Measurements from ENCODE around the gene COL18A1.
"Not testable (repeated sequence)": the region's sequence is repeated elsewhere in the genome, so short reads cannot be mapped to it uniquely, and the experiment has no call there.

Gene COL18A1

DNA sequence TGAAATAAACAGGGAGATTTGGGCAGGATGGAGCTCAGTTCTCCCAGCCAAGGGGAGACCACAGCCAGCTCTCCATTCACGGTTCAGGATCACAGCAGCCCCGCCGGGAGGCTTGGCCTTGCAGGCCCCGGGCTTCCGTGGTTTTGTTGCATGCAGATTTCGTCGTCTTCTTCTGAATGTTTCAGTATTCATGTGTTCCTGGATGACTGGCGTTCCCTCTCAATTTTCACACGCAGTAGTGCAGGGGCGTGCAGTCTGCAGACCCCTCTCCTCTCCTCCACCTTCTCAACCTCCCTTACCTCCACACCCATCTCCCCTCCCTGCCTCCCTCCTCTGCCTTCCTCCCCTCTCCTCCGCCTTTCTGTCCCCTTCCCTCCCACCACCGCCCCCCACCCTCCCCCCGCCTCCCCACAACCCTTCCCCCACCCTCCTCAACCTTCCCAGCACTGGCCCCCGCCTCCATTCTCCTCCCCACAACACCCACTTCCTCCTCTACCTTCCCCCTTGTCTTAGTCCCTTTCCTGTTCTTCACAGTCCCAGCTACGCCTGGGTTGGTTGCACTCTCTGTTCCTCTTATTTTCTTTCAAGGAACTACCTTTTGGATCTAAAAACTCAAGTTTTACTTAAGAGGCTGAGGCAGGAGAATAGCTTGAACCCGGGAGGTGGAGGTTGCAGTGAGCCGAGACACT, 145.7 kb downstream of the COL18A1 start:
- DNase-seq: peak; percentile 85

DNA sequence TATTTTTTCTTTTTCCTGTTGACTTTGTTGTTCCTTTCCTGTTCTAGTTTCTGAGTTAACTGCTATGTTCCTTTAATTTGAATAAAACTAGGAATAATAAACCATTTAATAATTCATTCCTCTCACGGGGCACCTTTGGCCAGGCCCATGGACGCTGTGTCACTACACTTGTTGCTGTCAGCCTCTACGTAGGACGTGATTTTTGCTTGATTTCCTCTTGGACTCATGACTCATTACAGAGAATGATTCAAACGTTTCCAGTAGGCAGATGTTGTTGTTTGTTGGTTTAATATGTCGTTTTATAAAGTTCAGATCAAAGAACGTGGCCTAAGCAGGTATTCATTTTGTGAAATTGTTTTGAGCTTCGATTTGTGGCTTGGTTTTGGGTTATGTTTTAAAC, 146.4 kb downstream of the COL18A1 start:
- peak; percentile 90 for DNase-seq

- no peak for DNase-seq
Measured at GRCh38 chr21:45551783-45552695, 147.1 kb downstream of the COL18A1 start.

- no peak for DNase-seq
Measured at GRCh38 chr21:45552696-45553391, 147.9 kb downstream of the COL18A1 start.

GRCh38 chr21:45554477-45555175, 149.7 kb downstream of the COL18A1 start:
- DNase-seq: peak; percentile 92

DNA sequence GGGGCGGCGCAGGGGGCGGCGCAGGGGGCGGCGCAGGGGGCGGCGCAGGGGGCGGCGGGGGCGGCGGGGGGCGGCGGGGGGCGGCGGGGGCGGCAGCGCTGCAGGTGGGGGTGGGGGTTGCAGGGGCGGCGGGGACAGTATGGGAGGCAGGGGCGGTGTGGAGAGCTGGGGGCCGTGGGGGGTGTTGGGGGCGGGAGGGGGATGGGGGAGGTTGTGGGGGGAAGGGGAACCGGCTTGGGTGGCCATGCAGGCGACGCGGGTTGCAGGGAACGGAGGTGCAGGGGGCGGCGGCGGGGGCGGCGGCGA, 150.2 kb downstream of the COL18A1 start:
- DNase-seq: no peak

DNA sequence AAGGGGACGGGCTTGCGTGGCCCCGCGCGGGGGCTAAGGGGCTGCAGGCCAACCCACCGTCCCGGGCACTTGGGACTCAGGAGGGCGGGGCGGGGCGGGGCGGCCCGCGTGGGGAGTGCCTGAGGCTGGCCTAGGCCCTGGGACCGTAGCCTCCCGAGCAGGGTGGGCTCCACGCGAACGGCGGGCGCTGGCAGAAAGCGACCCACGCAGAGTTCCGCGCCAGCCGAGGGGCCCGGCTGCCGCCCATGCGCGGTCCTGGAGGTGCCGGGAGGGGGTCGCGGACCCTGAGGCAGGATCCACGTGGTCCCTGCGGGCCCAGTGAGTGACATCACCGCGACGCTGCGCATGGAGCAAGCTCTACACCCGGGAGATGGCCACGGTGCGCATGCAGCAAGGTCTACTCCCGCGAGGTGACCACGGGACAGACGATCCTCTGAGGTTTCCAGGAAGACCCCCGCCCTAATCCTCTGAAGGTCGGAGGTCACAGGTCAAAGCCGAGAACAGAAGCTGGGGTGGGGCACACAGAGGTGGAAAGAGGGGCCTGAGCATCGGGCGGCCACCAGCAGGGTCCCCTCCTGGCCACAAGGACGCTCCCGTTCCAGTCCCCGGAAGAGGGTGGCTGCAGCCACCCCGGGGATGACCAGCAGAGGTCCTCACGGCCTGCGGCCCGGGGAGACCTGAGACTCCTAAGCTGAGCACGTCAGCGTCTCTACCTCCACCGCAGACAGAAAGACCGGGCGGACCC, 150.8 kb downstream of the COL18A1 start:
- DNase-seq: peak; percentile 74

DNA sequence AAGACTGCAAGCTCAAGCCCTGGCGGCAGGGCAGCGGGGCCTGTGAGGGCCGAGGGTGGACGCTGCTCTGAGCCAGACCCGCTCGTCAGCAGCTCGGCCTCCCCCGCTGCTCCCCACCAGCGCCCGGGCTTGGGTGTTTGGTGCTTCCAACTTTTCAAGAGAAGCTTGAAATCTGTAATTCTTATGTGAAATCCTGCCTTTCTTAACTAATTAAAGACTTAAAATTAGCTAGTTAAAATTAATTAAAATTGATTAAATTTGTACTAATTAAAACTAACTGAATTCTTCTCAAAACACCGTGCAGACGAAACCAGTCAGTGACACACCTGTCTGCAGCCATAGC, 151.3 kb downstream of the COL18A1 start:
- DNase-seq: no peak

- DNase-seq: no peak
Measured at GRCh38 chr21:45556645-45557615, 152.0 kb downstream of the COL18A1 start.

DNA sequence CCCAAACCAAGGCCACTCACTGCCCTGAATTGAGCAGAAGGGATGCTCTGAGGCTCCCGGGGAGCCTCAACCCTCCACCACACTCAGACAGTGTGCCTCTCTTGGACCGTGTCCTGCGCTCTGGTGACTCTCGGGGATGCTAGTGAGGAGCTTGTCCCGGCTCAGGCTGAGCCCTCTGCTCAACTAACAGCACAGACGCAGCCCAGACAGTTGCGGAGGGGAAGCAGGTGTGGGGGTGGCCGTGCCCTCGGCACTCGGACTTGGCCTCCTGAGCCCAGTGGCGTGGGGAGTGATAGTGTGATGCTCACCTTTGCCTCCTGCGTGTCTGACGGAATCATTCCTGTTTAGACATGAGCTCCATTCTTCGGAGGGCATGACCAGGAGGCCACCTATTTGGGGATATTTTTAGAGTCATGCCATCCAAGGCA, 152.7 kb downstream of the COL18A1 start:
- DNase-seq: no peak

GRCh38 chr21:45558044-45558721, 153.2 kb downstream of the COL18A1 start:
- no peak for DNase-seq

- no peak for DNase-seq
Measured at GRCh38 chr21:45559216-45560105, 154.5 kb downstream of the COL18A1 start.

- no peak for DNase-seq
Measured at GRCh38 chr21:45560106-45561021, 155.4 kb downstream of the COL18A1 start.

DNA sequence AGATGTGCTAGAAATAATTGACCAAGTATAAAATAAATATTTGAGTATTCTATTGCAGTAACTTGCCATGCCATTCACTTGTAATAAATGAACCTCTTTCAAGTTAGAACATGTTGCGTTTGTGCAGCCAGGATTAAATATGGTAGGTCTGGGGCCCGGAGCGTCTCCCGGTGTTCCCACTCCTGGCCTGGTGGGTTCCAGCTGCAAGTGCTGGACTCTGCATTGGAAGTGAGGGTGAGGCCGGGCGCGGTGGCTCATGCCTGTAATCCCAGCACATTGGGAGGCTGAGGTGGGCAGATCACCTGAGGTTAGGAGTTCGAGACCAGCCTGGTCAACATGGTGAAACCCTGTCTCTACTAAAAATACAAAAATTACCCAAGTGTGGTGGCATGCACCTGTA, 156.3 kb downstream of the COL18A1 start:
- DNase-seq: not testable (repeated sequence)

GRCh38 chr21:45562402-45562801, 157.4 kb downstream of the COL18A1 start:
- no peak for DNase-seq

GRCh38 chr21:45562965-45563364, 158.0 kb downstream of the COL18A1 start:
- DNase-seq: no peak

Data from activated CD4-positive, alpha-beta T cell treated with anti-CD3 and anti-CD28 coated beads, Interleukin-10, Interleukin-2, amounts not matched to agents 100 ng/mL and 50 ng/mL, durations not matched to agents 16 hours and 8 hours (primary cell).